Endothelial cell of umbilical vein (primary cell): ENCODE results near the gene IRF8.

Source experiments
- EZH2 ChIP-seq: IDR thresholded peaks from 2 replicates; pipeline ENCODE4 v1.6.1; 2012; ENCODE audit warnings: borderline replicate concordance, low read depth, mild to moderate bottlenecking, moderate library complexity, low read length, inconsistent platforms; ENCODE audit not compliant: severe bottlenecking
- POLR2A ChIP-seq: IDR thresholded peaks from 2 replicates; pipeline ENCODE4 v1.6.1; 2012; ENCODE audit warnings: low read depth, mild to moderate bottlenecking, control low read depth, low read length
- POLR2AphosphoS5 ChIP-seq: IDR thresholded peaks from 2 replicates; pipeline ENCODE4 v1.6.1; 2012; ENCODE audit warnings: low read depth, mild to moderate bottlenecking, control low read depth, low read length, moderate library complexity; ENCODE audit not compliant: insufficient read depth
- TF ChIP-seq, protein P1 (sequence below), 2 donors: IDR thresholded peaks; 1 replicate in 1 of 2; 2 replicates in 1 of 2; pipeline ENCODE4 v1.5.1; 2011; ENCODE audit warnings: low read length in 2 of 2, mild to moderate bottlenecking in 2 of 2, moderate library complexity in 2 of 2, control low read depth in 1 of 2, inconsistent platforms in 1 of 2, low read depth in 1 of 2; ENCODE audit not compliant: insufficient read depth in 1 of 2; ENCODE audit errors: extremely low read depth in 1 of 2

DNA sequence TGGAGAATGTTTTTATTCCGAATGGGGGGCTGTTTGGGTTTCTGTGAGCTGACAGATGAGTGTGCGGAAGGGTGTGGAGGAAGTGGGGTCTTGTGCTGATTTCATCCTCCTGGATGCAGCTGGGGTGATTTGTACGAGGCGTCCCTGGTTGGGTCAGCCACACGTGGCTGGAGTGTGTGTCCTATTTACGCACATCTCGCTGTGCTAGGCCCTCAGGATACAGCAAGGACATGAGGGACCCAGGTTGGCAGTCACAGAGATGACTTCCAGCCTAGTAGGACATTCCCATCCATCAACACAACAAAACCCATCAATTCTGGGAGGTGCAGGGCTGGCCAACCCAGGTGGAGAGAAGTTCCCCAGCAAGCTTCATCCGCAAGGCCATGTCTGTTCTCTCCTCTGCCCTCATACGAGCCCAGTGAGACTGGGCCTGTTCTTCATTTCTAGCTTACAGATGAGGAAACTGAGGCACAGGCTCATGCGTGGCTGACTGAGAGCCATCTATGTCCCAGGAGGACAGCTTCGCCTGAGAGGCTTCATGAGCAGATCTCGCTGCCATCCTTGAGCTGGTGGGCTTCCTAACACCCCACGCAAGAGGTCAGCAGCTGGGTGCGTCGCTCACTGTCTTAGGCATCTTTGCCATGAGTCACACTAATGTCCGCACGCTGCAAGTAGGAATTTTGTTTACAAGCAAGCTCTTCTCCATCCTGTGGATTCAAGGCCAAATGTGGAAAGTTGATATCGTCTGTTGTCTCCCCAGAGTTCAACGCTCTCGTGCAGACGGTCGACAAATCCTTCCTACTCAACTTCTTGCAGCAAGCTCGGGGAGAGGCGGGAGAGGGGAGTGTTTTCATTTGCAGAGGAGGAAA lies 24.4 kb downstream of the IRF8 start:
- TF ChIP-seq POLR2AphosphoS5 (no peak), EZH2 (no peak), POLR2A (no peak)
- TF ChIP-seq, protein P1, sequence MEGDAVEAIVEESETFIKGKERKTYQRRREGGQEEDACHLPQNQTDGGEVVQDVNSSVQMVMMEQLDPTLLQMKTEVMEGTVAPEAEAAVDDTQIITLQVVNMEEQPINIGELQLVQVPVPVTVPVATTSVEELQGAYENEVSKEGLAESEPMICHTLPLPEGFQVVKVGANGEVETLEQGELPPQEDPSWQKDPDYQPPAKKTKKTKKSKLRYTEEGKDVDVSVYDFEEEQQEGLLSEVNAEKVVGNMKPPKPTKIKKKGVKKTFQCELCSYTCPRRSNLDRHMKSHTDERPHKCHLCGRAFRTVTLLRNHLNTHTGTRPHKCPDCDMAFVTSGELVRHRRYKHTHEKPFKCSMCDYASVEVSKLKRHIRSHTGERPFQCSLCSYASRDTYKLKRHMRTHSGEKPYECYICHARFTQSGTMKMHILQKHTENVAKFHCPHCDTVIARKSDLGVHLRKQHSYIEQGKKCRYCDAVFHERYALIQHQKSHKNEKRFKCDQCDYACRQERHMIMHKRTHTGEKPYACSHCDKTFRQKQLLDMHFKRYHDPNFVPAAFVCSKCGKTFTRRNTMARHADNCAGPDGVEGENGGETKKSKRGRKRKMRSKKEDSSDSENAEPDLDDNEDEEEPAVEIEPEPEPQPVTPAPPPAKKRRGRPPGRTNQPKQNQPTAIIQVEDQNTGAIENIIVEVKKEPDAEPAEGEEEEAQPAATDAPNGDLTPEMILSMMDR (IDR thresholded peaks at IDR 0.05; ENCODE audit: extremely low read depth in 1 of 2, insufficient read depth in 1 of 2, low read depth in 1 of 2, low read length in 2 of 2): no peak
